ENCODE measurements around the gene ACR. TPM values are rescaled to one million over a fixed set of nuclear protein-coding genes. Genes with fewer than 3 reads are reported as not detected.

Gene ACR
- total and polyA plus RNA-seq, 10 of the 15 experiments (the other 5 are each of a cell fraction or from before 2014, with no cell fraction given): not detected

GRCh38 chr22:50705219-50705691 lies 32.7 kb upstream of the ACR start:
- RAD21 ChIA-PET (ENCODE audit: unreplicated experiment): no interaction called here
- in situ Hi-C loops (cut with MboI): no loop called here
- 72% methylated on average over 20 of the region's 23 CpGs for WGBS (ENCODE audit: insufficient coverage, insufficient replicate concordance, low lambda C conversion rate, missing lambda C conversion rate)

More at GRCh38 chr22:50705219-50705691, 32.7 kb upstream of the ACR start:
- H2AFZ ChIP-seq (ENCODE audit: control insufficient read depth, low read depth, low read length): no peak overlapping the region
- ChIA-PET CTCF (no interaction called here), POLR2A (no interaction called here), SMC1A (ENCODE audit: uncharacterized antibody, unreplicated experiment) (no interaction called here)
- DNase-seq (ENCODE audit: low read depth, low spot score): no peak
- no peak for FAIRE-seq
- H3K4me3 ChIP-seq: no peak overlapping the region
- peak; percentile 69 for TF ChIP-seq NR2C1 (IDR thresholded peaks at IDR 0.05)
- TF ChIP-seq RBBP5 (conservative IDR thresholded peaks at IDR 0.05): no peak
- no peak for TF ChIP-seq POLR2A (IDR thresholded peaks at IDR 0.05; ENCODE audit: low read depth, low read length)
- no peak for TF ChIP-seq BCL11A (IDR thresholded peaks at IDR 0.05; ENCODE audit: low read depth, low read length)
- peak; percentile 55; the same call in 1 of the 2 replicates for TF ChIP-seq BMI1 (IDR thresholded peaks at IDR 0.05; ENCODE audit: borderline replicate concordance)
- TF ChIP-seq NR2F1 (conservative IDR thresholded peaks at IDR 0.05): peak; percentile 54
- no peak for TF ChIP-seq ZNF592 (IDR thresholded peaks at IDR 0.05)
- no peak for TF ChIP-seq E4F1 (IDR thresholded peaks at IDR 0.05; ENCODE audit: borderline replicate concordance, partially characterized antibody)
- no peak for TF ChIP-seq ZNF217 (IDR thresholded peaks at IDR 0.05)
- BruUV-seq (replicated peaks): no TSS peak
- H3K9me3 ChIP-seq (replicated peaks; ENCODE audit: control insufficient read depth, insufficient read depth, low read length): no peaks in the 10 kb centered on the region
- no peak overlapping the region for H3K4me2 ChIP-seq (ENCODE audit: control insufficient read depth, insufficient read depth)
- H3K9ac ChIP-seq (ENCODE audit: control insufficient read depth, insufficient read depth, low read length): no peak overlapping the region
- no peaks in the 10 kb centered on the region for H4K20me1 ChIP-seq (ENCODE audit: control insufficient read depth, insufficient read depth)
- H3K4me1 ChIP-seq (ENCODE audit: control insufficient read depth, insufficient read depth, low read length): no peaks in the 10 kb centered on the region
- intact Hi-C loops (cut with micrococcal nuclease; ENCODE audit: unreplicated experiment): no loop called here
- no peaks in the 10 kb centered on the region; a peak in 1 of 4 replicates for H3K27me3 ChIP-seq (replicated peaks in 1 of 2; ENCODE audit: control insufficient read depth in 2 of 2, insufficient read depth in 2 of 2, low read length in 1 of 2)
- H3K79me2 ChIP-seq (ENCODE audit: control insufficient read depth, insufficient read depth, low read length): no peaks in the 10 kb centered on the region
- no peaks in the 10 kb centered on the region for H3K36me3 ChIP-seq (ENCODE audit: control insufficient read depth in 2 of 2, insufficient read depth in 2 of 2, low read length in 1 of 2)
- no peak overlapping the region for H3K27ac ChIP-seq (ENCODE audit: control insufficient read depth, insufficient read depth)
- no peak for ATAC-seq
